ENCODE results near the gene APBB1IP.

APBB1IP gene

GRCh38 chr10:26612151-26612915, 174.2 kb downstream of the APBB1IP start:
- TF ChIP-seq, protein P1, sequence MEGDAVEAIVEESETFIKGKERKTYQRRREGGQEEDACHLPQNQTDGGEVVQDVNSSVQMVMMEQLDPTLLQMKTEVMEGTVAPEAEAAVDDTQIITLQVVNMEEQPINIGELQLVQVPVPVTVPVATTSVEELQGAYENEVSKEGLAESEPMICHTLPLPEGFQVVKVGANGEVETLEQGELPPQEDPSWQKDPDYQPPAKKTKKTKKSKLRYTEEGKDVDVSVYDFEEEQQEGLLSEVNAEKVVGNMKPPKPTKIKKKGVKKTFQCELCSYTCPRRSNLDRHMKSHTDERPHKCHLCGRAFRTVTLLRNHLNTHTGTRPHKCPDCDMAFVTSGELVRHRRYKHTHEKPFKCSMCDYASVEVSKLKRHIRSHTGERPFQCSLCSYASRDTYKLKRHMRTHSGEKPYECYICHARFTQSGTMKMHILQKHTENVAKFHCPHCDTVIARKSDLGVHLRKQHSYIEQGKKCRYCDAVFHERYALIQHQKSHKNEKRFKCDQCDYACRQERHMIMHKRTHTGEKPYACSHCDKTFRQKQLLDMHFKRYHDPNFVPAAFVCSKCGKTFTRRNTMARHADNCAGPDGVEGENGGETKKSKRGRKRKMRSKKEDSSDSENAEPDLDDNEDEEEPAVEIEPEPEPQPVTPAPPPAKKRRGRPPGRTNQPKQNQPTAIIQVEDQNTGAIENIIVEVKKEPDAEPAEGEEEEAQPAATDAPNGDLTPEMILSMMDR (IDR thresholded peaks at IDR 0.05; ENCODE audit: insufficient read depth, low read length, poor library complexity, severe bottlenecking) = no peak
- TF ChIP-seq EZH2phosphoT487 (conservative IDR thresholded peaks at IDR 0.05; ENCODE audit: low read length) = no peak
- no peak overlapping the region for H3K9ac ChIP-seq (ENCODE audit: low read length)

More at GRCh38 chr10:26612151-26612915, 174.2 kb downstream of the APBB1IP start:
- no peak overlapping the region for H2AFZ ChIP-seq (ENCODE audit: low read depth, low read length, severe bottlenecking)
- no peaks in the 10 kb centered on the region for H3K79me2 ChIP-seq (ENCODE audit: insufficient read depth, low read length)
- H3K27me3 ChIP-seq (ENCODE audit: low read length) = no peaks in the 10 kb centered on the region
- no peak overlapping the region for H3K4me2 ChIP-seq (ENCODE audit: low read depth, low read length, poor library complexity, severe bottlenecking)
- H4K20me1 ChIP-seq (ENCODE audit: low read depth, low read length) = no peaks in the 10 kb centered on the region
- H3K9me3 ChIP-seq (ENCODE audit: insufficient read depth, low read length) = no peaks in the 10 kb centered on the region
- no peaks in the 10 kb centered on the region for H3K36me3 ChIP-seq (ENCODE audit: low read length)
- H3K27ac ChIP-seq (ENCODE audit: low read depth, low read length) = no peak overlapping the region
- no peaks in the 10 kb centered on the region for H3F3A ChIP-seq (ENCODE audit: insufficient read depth)
- H3K9me2 ChIP-seq (replicated peaks; ENCODE audit: insufficient read depth, low read length) = no peaks in the 10 kb centered on the region
- H3K4me3 ChIP-seq (ENCODE audit: insufficient read depth, low read length, poor library complexity, severe bottlenecking) = no peak overlapping the region
